ENCODE data around the gene SLC2A4. TPM values are rescaled to one million over a fixed set of nuclear protein-coding genes. Genes with fewer than 3 reads are reported as not detected.

The SLC2A4 gene
- not detected for total RNA-seq
- 0 reads per million in 2 donors for total RNA-seq

- Mint-ChIP-seq H3K4me3 (peak within 1 kb of the TSS; percentile 84), H3K4me1 (peaks cover 22% of the 10 kb centered on the region), H3K27ac (no peak within 1 kb of the TSS), H3K27me3 (peaks cover 36% of the 10 kb centered on the region), H3K36me3 (ENCODE audit: low read depth) (no peaks in the 10 kb centered on the region)
- no peaks in the 10 kb centered on the region for H3K9me3 ChIP-seq (ENCODE audit: control insufficient read depth, low read length, poor library complexity, severe bottlenecking)
- DNase-seq (peak; percentile 67 to 80 (median 77)), ATAC-seq (peak; percentile 77)
Observed at GRCh38 chr17:7281074-7281952, at the start of gene SLC2A4. Gene SLC2A4 (plus strand): TSS chr17:7281718. CDS start chr17:7281935, 217 bp downstream.

DNA sequence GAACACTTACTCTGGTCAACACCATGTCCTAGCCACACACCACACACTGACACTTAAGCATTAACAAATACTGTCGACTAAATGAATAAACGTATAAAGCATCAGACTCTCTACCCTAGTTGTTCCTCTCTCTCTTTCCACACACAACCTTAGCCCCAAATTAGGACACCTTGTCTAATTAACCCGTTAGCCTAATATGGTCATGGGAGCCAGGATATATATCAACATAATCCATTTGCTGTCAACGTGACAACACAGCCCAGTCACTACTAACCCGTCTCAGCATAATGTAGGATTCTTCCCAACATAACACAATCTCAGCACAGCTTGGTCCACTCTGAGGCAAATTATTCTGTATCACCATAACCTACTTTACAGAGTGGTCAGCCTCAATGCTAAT is 49.4 kb upstream of the SLC2A4 start:
- H3K27me3 Mint-ChIP-seq, result no peaks in the 10 kb centered on the region
- peaks cover 8% of the 10 kb centered on the region for H3K36me3 Mint-ChIP-seq (ENCODE audit: low read depth)
- H3K27ac Mint-ChIP-seq, result no peak overlapping the region
- peaks cover 39% of the 10 kb centered on the region for H3K4me1 Mint-ChIP-seq
- H3K4me3 Mint-ChIP-seq, result peak overlapping the region; percentile 41
- no peak for ATAC-seq
- H3K9me3 ChIP-seq (ENCODE audit: control insufficient read depth, low read length, poor library complexity, severe bottlenecking), result no peaks in the 10 kb centered on the region
- no peak for DNase-seq

GRCh38 chr17:7233701-7234082 is 47.8 kb upstream of the SLC2A4 start:
- Mint-ChIP-seq H3K4me3 (peak overlapping the region; percentile 92), H3K27me3 (no peaks in the 10 kb centered on the region), H3K27ac (peak overlapping the region; percentile 100), H3K36me3 (ENCODE audit: low read depth) (peaks cover 9% of the 10 kb centered on the region), H3K4me1 (peaks cover 40% of the 10 kb centered on the region)
- ATAC-seq (no peak), DNase-seq (no peak)
- no peaks in the 10 kb centered on the region for H3K9me3 ChIP-seq (ENCODE audit: control insufficient read depth, low read length, poor library complexity, severe bottlenecking)

- H3K36me3 Mint-ChIP-seq (ENCODE audit: low read depth), result peaks cover 9% of the 10 kb centered on the region
- peak within 1 kb of the TSS; percentile 100 for H3K27ac Mint-ChIP-seq
- peaks cover 42% of the 10 kb centered on the region for H3K4me1 Mint-ChIP-seq
- peak; percentile 63 for ATAC-seq
- peak; percentile 90 to 92 (median 91) for DNase-seq
- no peaks in the 10 kb centered on the region for H3K27me3 Mint-ChIP-seq
- peak within 1 kb of the TSS; percentile 92 for H3K4me3 Mint-ChIP-seq
- no peaks in the 10 kb centered on the region for H3K9me3 ChIP-seq (ENCODE audit: control insufficient read depth, low read length, poor library complexity, severe bottlenecking)
Observed at GRCh38 chr17:7234083-7234951, 47.2 kb upstream of the SLC2A4 start, which contains the start of gene DVL2. Gene DVL2 (minus strand): TSS chr17:7234517. CDS start chr17:7234262, 255 bp downstream.

DNA sequence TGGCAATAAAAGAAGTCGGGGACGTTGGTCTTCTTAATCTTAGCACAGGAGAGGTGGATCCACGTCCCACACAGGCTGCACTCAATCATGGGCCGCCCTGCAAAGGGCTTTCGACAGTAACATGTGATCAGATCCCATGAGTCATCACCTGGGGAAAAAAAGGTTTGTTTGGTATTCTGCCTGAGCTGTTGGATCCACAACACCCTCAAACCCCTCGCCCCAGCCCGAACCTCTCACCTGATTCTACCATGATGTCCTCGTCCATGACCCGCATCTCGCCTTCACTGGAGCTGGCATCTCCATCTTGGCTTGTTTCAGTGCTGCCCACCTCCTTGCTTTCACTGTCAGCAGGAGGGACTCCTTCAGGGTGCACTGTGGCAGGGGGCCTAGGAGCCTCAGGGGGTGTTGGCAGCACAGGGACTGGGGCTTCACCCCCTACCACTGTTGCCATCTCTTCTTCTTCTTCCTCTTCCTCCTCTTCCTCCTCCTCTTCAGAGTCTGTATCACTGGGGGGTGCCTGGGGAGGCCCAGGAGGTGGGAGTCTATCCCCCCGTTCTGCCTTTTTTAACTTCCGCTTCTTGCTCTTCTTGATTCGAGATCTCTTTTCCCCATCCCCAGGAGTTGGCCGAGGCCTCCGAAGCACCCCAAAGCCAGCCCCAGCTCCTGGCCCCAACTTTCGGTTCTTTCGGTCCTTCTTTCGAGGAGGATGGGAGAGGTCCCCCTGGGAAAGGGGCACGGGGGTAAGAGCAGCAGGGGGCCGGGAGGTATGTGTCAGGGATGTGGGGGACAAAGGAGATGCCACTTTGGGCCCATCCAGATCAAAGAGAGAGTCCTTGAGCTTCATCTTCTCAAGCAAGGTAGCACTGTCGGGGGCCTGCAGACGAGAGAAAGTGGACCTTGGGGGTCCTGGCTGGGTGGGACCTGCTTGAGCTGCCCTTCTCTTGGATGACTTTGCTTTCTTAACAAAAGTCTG is 45.5 kb upstream of the SLC2A4 start:
- Mint-ChIP-seq H3K27ac (peak overlapping the region; percentile 100), H3K36me3 (ENCODE audit: low read depth) (peaks cover 9% of the 10 kb centered on the region), H3K4me1 (peaks cover 50% of the 10 kb centered on the region), H3K4me3 (peak overlapping the region; percentile 53), H3K27me3 (no peaks in the 10 kb centered on the region)
- ATAC-seq (no peak), DNase-seq (no peak)
- no peaks in the 10 kb centered on the region for H3K9me3 ChIP-seq (ENCODE audit: control insufficient read depth, low read length, poor library complexity, severe bottlenecking)

- Mint-ChIP-seq H3K36me3 (ENCODE audit: low read depth) (peaks cover 9% of the 10 kb centered on the region), H3K4me3 (peak overlapping the region; percentile 99), H3K4me1 (peaks cover 59% of the 10 kb centered on the region), H3K27ac (peak overlapping the region; percentile 100), H3K27me3 (no peaks in the 10 kb centered on the region)
- no peak for DNase-seq
- ATAC-seq, result no peak
- H3K9me3 ChIP-seq (ENCODE audit: control insufficient read depth, low read length, poor library complexity, severe bottlenecking), result no peaks in the 10 kb centered on the region
Observed at GRCh38 chr17:7236808-7237207, 44.7 kb upstream of the SLC2A4 start.

- ATAC-seq, result no peak
- Mint-ChIP-seq H3K4me1 (peaks cover 59% of the 10 kb centered on the region), H3K27me3 (no peaks in the 10 kb centered on the region)
Observed at GRCh38 chr17:7237266-7237760, 44.2 kb upstream of the SLC2A4 start.

GRCh38 chr17:7237761-7238419 is 43.6 kb upstream of the SLC2A4 start:
- no peaks in the 10 kb centered on the region for H3K27me3 Mint-ChIP-seq
- H3K27ac Mint-ChIP-seq, result peak overlapping the region; percentile 100
- H3K4me3 Mint-ChIP-seq, result peak overlapping the region; percentile 99

More at GRCh38 chr17:7237266-7237760, 44.2 kb upstream of the SLC2A4 start:
- H3K9me3 ChIP-seq (ENCODE audit: control insufficient read depth, low read length, poor library complexity, severe bottlenecking), result no peaks in the 10 kb centered on the region
- peak overlapping the region; percentile 100 for H3K27ac Mint-ChIP-seq
- DNase-seq, result no peak
- peak overlapping the region; percentile 99 for H3K4me3 Mint-ChIP-seq
- peaks cover 7% of the 10 kb centered on the region for H3K36me3 Mint-ChIP-seq (ENCODE audit: low read depth)

DNA sequence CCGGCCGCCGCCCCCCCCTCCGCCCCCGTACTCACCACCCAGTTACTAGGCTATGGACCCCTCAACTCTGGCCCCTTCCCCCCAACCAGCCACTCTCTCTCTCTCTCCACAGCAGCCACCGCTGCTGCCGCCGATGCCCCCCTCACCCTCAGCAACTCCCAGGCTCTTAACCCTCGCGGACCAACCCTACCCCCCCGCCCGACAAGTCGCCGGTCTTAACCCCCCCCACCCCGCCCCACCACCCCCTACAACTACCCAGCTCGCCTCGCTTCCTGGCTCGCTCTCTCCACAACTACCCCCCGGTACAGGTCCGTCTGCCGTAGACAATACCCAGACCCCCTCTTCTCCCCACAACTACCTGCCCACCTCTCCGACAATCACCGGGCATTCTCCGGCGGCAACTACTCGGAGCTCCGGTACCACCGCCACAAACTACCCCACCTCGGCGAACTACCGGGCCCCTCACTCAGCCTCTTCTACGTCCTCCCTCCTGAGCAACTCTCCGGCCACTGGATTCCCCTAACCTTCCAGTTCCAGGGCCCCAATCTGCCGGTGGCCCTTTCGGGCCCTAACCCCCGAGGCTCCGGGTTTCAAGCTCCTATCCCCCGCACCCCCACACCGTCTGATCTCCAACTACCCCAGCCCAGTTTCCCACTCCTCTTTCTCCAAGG is 43.0 kb upstream of the SLC2A4 start:
- Mint-ChIP-seq H3K27me3 (no peaks in the 10 kb centered on the region), H3K27ac (peak overlapping the region; percentile 100), H3K36me3 (ENCODE audit: low read depth) (peaks cover 7% of the 10 kb centered on the region), H3K4me1 (peaks cover 58% of the 10 kb centered on the region), H3K4me3 (peak overlapping the region; percentile 99)
- H3K9me3 ChIP-seq (ENCODE audit: control insufficient read depth, low read length, poor library complexity, severe bottlenecking), result no peaks in the 10 kb centered on the region
- no peak for ATAC-seq
- DNase-seq, result peak in 1 of 3 donors; percentile 24

More at GRCh38 chr17:7237761-7238419, 43.6 kb upstream of the SLC2A4 start:
- peaks cover 7% of the 10 kb centered on the region for H3K36me3 Mint-ChIP-seq (ENCODE audit: low read depth)
- ATAC-seq, result peak; percentile 21
- H3K9me3 ChIP-seq (ENCODE audit: control insufficient read depth, low read length, poor library complexity, severe bottlenecking), result no peaks in the 10 kb centered on the region
- peaks cover 59% of the 10 kb centered on the region for H3K4me1 Mint-ChIP-seq
- DNase-seq, result peak; percentile 52 to 73 (median 72)

DNA sequence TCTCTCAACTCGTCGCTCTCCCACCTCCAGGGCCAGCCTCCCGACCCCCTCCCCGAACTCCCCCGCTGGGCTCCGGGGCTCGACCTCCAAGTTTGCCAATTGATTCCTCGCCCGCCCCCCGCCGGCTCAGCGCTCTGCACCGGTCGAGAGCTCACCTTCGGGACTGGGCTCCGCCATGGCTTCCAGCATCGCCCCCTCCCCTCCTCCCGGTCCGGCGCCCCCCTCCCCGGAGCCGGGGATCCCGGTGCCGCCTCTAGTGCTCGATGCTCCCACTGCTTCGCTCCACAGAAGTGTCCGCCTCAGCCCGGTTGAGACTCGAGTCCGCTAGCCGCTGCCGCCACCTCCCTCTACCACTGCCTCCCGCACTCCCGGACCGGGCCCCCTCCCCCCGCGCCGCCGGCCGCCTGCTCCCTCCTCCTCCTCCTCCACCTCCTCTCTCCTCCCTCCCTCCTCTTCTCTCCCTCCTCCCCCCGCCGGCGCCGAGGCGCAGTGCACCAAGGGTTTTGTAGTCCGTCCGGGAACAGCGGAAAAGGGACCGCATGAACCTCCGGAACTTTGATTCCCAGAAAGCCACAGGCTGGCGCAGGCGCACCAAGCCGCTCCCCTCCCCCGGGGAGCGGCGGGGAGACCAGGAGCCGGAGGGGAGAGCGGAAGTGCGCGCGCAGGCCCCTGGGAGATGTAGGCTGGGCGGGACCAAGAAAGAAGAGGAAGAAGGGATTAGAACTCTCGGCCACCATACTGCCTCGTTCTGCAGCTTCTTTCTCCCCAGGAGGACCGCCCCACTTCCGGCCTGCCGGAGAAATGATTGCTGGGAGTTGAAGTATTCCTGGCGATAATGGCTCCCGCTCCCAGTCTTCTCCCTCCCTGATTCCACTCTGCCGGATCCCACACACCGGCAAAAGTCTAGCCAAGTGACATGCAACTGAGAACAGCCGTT is 42.2 kb upstream of the SLC2A4 start, which contains the start of gene PHF23:
PHF23 (minus strand) TSS at position 367 of the 937 bp plus-strand sequence; CDS start at position 189, 178 bp downstream.
- DNase-seq (peak; percentile 92 to 96 (median 95)), ATAC-seq (peak; percentile 74)
- H3K27me3 Mint-ChIP-seq, result no peaks in the 10 kb centered on the region
- peaks cover 54% of the 10 kb centered on the region for H3K4me1 Mint-ChIP-seq
- H3K36me3 Mint-ChIP-seq (ENCODE audit: low read depth), result peaks cover 7% of the 10 kb centered on the region
- H3K27ac Mint-ChIP-seq, result peak within 1 kb of the TSS; percentile 100
- peak within 1 kb of the TSS; percentile 99 for H3K4me3 Mint-ChIP-seq
- no peaks in the 10 kb centered on the region for H3K9me3 ChIP-seq (ENCODE audit: control insufficient read depth, low read length, poor library complexity, severe bottlenecking)
